Adrenal gland (tissue), 5 donors: ENCODE measurements around the gene WNT2B.

Source experiments
- POLR2A ChIP-seq, 2 donors: fragments of 450-650 bp; IDR thresholded peaks; one replicate each; pipeline ENCODE4 v1.6.1; 2017; ENCODE audit warnings: antibody characterized with exemption in 2 of 2, mild to moderate bottlenecking in 2 of 2, moderate library complexity in 1 of 2
- TF ChIP-seq, protein P1 (sequence below), 6 experiments: fragments of 450-650 bp in 4 of 6; fragments of 200-600 bp in 2 of 6; sonication (generic) in 1 of 6; IDR thresholded peaks; 1 replicate in 5 of 6; 2 replicates in 1 of 6; pipeline versions ENCODE4 v1.5.1 to v1.8.0; 2016 to 2021; ENCODE audit warnings: antibody characterized with exemption in 6 of 6, mild to moderate bottlenecking in 2 of 6, moderate library complexity in 1 of 6
- donor health status: DM: no; HTN: no; CAD: no.

DNA sequence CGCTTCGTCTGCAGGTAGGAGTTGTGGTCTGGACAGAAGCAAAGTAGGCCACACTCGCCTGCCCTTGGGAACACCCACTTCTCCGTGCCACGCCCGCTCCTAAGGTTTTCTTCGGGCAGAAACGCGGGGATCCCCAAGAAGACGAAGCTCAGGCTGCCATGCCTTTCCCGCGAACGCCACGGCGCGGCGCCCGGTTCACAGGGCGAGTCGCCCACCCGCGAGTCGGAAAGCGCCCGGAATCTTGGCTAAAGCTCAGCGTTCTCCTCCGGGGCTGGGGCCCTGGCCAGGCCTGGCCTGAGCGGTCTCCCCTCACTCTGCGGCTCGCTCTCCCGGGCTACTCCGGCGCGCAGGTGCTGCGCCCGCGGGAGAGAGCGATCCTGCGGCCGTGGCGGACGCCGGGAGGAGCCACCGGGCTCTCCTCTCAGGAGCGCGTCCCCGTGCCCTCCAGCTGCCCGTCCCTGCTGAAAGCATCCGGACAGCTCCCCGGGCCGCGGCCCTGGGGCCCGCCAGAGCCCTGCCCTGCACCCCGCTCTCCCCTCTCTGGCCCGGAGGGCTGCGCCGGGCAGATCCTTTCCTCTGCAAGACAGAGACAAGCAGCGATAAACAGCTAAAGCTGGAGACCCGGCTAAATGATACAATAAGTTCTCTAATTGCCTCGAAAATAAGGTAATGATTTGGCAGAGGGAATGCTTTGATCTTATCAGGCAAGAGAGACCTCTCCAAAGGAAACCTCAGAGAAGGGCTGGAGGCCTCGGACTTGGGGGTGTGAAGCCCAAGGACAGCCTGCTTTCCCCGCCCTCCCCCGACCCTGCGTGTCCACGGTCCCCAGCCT is 6.7 kb upstream of the WNT2B start:
- TF ChIP-seq, protein P1, sequence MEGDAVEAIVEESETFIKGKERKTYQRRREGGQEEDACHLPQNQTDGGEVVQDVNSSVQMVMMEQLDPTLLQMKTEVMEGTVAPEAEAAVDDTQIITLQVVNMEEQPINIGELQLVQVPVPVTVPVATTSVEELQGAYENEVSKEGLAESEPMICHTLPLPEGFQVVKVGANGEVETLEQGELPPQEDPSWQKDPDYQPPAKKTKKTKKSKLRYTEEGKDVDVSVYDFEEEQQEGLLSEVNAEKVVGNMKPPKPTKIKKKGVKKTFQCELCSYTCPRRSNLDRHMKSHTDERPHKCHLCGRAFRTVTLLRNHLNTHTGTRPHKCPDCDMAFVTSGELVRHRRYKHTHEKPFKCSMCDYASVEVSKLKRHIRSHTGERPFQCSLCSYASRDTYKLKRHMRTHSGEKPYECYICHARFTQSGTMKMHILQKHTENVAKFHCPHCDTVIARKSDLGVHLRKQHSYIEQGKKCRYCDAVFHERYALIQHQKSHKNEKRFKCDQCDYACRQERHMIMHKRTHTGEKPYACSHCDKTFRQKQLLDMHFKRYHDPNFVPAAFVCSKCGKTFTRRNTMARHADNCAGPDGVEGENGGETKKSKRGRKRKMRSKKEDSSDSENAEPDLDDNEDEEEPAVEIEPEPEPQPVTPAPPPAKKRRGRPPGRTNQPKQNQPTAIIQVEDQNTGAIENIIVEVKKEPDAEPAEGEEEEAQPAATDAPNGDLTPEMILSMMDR (IDR thresholded peaks at IDR 0.05), result peak; percentile 58 to 77 (median 68)
- TF ChIP-seq POLR2A (IDR thresholded peaks at IDR 0.05), result peak in 1 of 2 donors; percentile 8
